K562 (cell line): ENCODE results near the gene DDX41.

Source experiments
- AFF4 ChIP-seq: sonication (generic); formaldehyde crosslinking; IDR thresholded peaks from 2 replicates; pipeline ENCODE4 v1.8.0; 2023; ENCODE audit warnings: mild to moderate bottlenecking, missing genetic modification reagents
- CHD1 ChIP-seq: fragments of 200-600 bp; sonication (generic); IDR thresholded peaks from one replicate; pipeline ENCODE4 v1.6.1; 2012; ENCODE audit warnings: mild to moderate bottlenecking, moderate library complexity, low read length, inconsistent platforms
- CHD4 ChIP-seq: fragments of 200-600 bp; sonication (generic); IDR thresholded peaks from 3 replicates; pipeline ENCODE4 v1.6.1; 2012; ENCODE audit warnings: low read depth, mild to moderate bottlenecking, mixed read lengths, low read length, inconsistent platforms; ENCODE audit not compliant: insufficient read depth, insufficient replicate concordance, poor library complexity, severe bottlenecking
- CTCF ChIP-seq, 3 experiments: IDR thresholded peaks in 2 of 3; conservative IDR thresholded peaks in 1 of 3; 2 replicates each; pipeline ENCODE4 v1.5.1; 2011 to 2012; ENCODE audit warnings: low read length in 3 of 3, mild to moderate bottlenecking in 3 of 3, control low read depth in 2 of 3, improper control_type of control experiment in 1 of 3, inconsistent platforms in 1 of 3, low read depth in 1 of 3, mixed read lengths in 1 of 3, moderate library complexity in 1 of 3; ENCODE audit not compliant: insufficient read depth in 2 of 3
- EP300 ChIP-seq: IDR thresholded peaks from 2 replicates; pipeline ENCODE4 v1.6.1; 2012; ENCODE audit warnings: low read length, improper control_type of control experiment
- ETV6 ChIP-seq, 3 experiments: fragments of 150-350 bp in 1 of 3; sonication (generic) in 1 of 3; formaldehyde crosslinking in 1 of 3; IDR thresholded peaks; 2 replicates each; pipeline versions ENCODE4 v1.6.1 to v1.8.0; 2014 to 2022; ENCODE audit warnings: borderline replicate concordance in 2 of 3, low read depth in 2 of 3, antibody characterized with exemption in 1 of 3, low read length in 1 of 3, mild to moderate bottlenecking in 1 of 3, missing genetic modification reagents in 1 of 3
- GABPA ChIP-seq: fragments of 200-800 bp; sonication (Bioruptor generic); conservative IDR thresholded peaks from 2 replicates; pipeline ENCODE4 v1.6.1; 2016; ENCODE audit warnings: low read depth, missing genetic modification characterization, missing compliant biosample characterization
- GTF2A2 ChIP-seq: IDR thresholded peaks from 2 replicates; pipeline ENCODE4 v1.6.1; 2016; ENCODE audit warnings: mild to moderate bottlenecking, missing genetic modification characterization, missing compliant biosample characterization
- HDAC2 ChIP-seq: fragments of 450-650 bp; IDR thresholded peaks from 2 replicates; pipeline ENCODE4 v1.6.1; 2016; ENCODE audit warnings: mild to moderate bottlenecking
- JUND ChIP-seq, 2 experiments: IDR thresholded peaks; 2 replicates in 1 of 2; 3 replicates in 1 of 2; pipeline ENCODE4 v1.6.1; 2011; ENCODE audit warnings: borderline replicate concordance in 2 of 2, low read depth in 2 of 2, low read length in 2 of 2, improper control_type of control experiment in 1 of 2, missing biosample characterization in 1 of 2, missing genetic modification characterization in 1 of 2, missing genetic modification reagents in 1 of 2
- POLR2A ChIP-seq: fragments of 450-650 bp; conservative IDR thresholded peaks from 2 replicates; pipeline ENCODE4 v1.6.1; 2016
- RAD21 ChIP-seq, 2 experiments: fragments of 250-450 bp in 1 of 2; fragments of 450-650 bp in 1 of 2; sonication (Bioruptor Pico) in 1 of 2; formaldehyde crosslinking in 1 of 2; IDR thresholded peaks in 1 of 2; conservative IDR thresholded peaks in 1 of 2; 2 replicates each; pipeline versions ENCODE4 v1.4.0 to v1.8.0; 2020 to 2022; ENCODE audit warnings: mild to moderate bottlenecking in 2 of 2, moderate library complexity in 1 of 2
- SNRNP70 ChIP-seq: fragments of 200-400 bp; formaldehyde crosslinking; optimal IDR thresholded peaks from 2 replicates; pipeline ENCODE3; 2017; ENCODE audit warnings: low read depth, low read length
- TAF1 ChIP-seq: IDR thresholded peaks from 2 replicates; pipeline ENCODE4 v1.6.1; 2011; ENCODE audit warnings: mild to moderate bottlenecking, low read length, moderate library complexity; ENCODE audit not compliant: insufficient read depth, control insufficient read depth, severe bottlenecking; ENCODE audit errors: extremely low read depth

- TF ChIP-seq GTF2A2 (no peak), GABPA (no peak), AFF4 (CRISPR knock-in tag) (no peak), CTCF (IDR thresholded peaks at IDR 0.05 in 2 of 3, conservative IDR thresholded peaks at IDR 0.05 in 1 of 3; ENCODE audit: insufficient read depth in 2 of 3, low read depth in 1 of 3, low read length in 3 of 3) (no peak), CHD4 (no peak), JUND (IDR thresholded peaks at IDR 0.05; ENCODE audit: borderline replicate concordance, low read depth, low read length) (no peak), JUND (tag; IDR thresholded peaks at IDR 0.05; ENCODE audit: borderline replicate concordance, low read depth, low read length) (no peak), CHD1 (no peak), ETV6 (IDR thresholded peaks at IDR 0.05; ENCODE audit: borderline replicate concordance in 1 of 2, low read depth in 2 of 2, low read length in 1 of 2) (no peak), ETV6 (CRISPR knock-in tag; IDR thresholded peaks at IDR 0.05; ENCODE audit: borderline replicate concordance) (no peak), TAF1 (no peak), HDAC2 (no peak), POLR2A (no peak), SNRNP70 (no peak), RAD21 (CRISPR knock-in tag; conservative IDR thresholded peaks at IDR 0.05 in 1 of 2, IDR thresholded peaks at IDR 0.05 in 1 of 2) (no peak), EP300 (no peak)
Measured at GRCh38 chr5:177548495-177548894, 31.7 kb upstream of the DDX41 start.
